ENCODE data around the gene STPG1.
A peak's percentile ranks its signal among the peaks of the same experiment; 100 is the strongest.
"Not testable (repeated sequence)": the region's sequence is repeated elsewhere in the genome, so short reads cannot be mapped to it uniquely, and the experiment has no call there.

Gene STPG1, protein sequence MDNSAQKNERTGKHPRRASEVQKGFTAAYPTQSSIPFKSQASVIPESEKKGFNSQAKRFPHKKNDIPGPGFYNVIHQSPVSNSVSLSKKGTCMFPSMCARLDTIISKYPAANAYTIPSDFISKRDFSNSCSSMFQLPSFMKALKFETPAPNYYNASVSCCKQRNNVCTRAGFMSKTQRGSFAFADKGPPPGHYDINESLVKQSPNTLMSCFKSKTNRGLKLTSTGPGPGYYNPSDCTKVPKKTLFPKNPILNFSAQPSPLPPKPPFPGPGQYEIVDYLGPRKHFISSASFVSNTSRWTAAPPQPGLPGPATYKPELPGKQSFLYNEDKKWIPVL

DNA sequence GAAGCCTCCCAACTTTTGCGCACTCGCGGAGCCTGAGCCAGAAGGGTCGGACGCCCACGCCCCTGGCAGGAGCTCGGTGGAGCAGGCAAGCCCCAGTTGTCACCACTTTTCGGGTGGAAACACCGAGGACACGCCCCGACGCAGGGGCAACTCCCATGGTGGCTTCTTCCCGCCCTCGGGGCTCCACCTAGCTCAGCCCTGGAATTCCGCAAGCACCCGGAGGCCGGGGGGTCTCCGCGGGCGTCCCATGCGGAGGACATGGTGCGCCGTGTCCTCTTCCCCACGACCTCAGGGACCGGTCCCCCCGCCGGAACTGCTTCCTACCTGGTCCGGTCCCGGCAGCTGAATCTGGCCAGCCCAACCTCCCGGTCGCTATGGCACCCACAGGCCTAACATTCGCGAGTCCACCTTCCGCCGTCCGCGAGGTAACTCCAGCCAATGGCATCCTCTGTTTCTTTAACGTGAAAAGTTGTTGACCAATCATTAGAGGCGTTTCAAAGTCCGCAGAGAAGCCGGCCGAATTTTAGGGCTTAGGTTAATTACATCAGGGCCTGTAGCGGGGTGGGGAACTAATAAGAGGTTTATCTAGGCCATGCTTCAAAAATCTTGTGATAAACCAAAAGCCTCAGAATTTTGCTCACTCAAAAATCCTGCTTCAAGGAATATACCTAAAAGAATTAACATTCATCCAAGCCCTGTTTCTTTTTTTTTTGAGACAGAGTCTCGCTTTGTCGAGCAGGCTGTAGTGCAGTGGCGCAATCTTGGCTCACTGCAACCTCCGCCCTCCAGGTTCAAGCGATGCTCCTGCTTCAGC is at the start of gene STPG1:
Gene STPG1, minus strand, starts transcription at position 433 of the 814 bp plus-strand sequence. CDS start 12,394 bp downstream, outside the sequence.
- peak; percentile 92 for DNase-seq

DNA sequence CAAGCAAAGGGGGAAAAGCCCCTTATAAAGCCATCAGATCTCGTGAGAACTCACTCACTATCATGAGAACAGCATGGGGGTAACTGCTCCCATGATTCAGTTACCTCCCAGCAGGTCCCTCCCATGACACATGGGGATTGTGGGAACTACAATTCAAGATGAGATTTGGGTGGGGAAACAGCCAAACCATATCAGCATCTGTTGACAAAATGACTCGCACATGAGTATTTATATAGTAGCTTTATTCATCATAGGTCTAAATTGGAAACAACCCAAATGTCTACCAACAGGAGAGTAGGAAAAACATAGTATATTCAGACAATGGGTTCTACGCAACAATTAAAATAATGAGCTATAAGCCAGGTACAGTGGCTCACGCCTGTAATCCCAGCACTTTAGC is 48.5 kb upstream of the STPG1 start:
- not testable (repeated sequence) for DNase-seq

- DNase-seq: no peak
Measured at GRCh38 chr1:24459551-24460266, 46.1 kb upstream of the STPG1 start.

GRCh38 chr1:24457866-24458265 is 44.3 kb upstream of the STPG1 start:
- DNase-seq: no peak

- DNase-seq: no peak
Measured at GRCh38 chr1:24455272-24455671, 41.7 kb upstream of the STPG1 start.

DNA sequence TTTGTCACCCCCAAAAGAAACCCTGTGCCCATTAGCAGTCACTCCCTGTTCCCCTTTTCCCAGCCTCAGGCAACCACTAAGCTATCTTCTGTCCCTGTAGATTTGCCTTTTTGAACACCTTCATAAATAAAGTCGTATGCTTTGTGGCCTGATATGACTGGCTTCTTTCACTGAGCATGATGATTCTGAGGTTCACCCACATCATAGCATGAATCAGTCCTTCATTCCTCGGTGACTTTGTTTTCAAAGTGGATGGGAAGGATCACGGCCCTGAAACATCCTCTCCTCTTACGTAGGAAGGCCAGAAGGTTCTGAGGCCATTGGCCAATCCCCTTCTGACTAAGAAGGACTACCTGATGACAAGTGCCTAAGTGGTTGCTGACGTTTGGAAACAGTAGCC is 41.1 kb upstream of the STPG1 start:
- no peak for DNase-seq

DNA sequence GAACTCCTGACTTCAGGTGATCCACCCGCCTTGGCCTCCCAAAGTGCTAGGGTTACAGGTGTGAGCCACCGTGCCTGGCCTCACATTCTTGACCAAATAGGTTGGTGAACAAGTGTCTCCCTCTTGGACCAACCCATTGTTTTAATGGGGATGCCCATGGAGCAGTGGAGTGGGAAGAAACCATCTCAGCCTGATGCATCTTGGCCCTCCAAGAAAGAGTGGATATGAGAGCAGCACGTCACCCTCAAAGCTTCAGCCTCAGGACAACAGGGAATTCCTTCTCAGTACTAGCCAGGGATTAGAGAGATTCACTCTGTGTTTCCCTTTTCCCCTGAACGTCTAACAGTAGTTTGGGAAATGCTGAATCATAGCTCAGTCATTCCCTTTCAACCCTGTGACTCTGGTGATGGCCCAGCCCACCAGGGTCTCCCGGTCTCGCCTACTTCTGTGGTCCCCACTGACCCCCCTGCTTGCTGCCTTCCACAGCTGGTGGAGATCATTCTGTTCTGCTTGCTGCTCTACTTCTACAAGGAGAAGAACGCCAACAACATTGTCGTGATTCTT is 39.4 kb upstream of the STPG1 start:
- DNase-seq: no peak

- DNase-seq: no peak
Measured at GRCh38 chr1:24451746-24452145, 38.2 kb upstream of the STPG1 start.

GRCh38 chr1:24450857-24451397 is 37.3 kb upstream of the STPG1 start:
- DNase-seq: no peak

- no peak for DNase-seq
Measured at GRCh38 chr1:24450316-24450715, 36.7 kb upstream of the STPG1 start.

DNA sequence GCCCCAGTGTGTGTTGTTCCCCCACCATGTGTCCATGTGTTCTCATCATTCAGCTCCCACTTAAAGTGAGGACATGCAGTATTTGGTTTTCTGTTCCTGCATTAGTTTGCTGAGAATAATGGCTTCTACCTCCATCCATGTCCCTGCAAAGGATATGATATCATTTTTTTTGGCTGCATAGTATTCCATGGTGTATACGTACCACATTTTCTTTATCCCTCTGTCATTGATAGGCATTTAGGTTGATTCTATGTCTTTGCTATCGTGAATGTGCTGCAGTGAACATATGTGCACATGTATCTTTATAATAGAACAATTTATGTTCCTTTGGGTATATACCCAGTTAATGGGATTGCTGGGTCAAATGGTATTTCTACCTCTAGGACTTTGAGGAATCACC is 32.9 kb upstream of the STPG1 start:
- not testable (repeated sequence) for DNase-seq

GRCh38 chr1:24443241-24443656 is 29.7 kb upstream of the STPG1 start:
- DNase-seq: no peak

DNA sequence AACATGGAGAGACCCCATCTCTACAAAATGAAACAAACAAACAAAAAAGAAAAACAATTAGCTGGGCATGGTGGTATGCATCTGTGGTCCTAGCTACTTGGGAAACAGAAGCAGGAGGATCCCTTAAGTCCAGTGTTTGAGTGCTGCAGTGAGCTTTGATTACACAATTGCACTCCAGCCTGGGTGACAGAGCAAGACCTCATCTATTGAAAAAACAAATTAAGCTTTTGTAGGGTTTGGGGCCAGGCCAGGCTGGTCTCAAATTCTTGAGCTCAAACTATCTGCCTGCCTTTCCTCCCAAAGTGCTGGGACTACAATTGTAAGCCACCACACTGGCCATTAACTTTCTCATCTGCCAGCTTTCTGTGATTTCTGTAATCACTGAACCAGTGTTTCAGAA is 29.2 kb upstream of the STPG1 start:
- DNase-seq: no peak

- no peak for DNase-seq
Measured at GRCh38 chr1:24441996-24442668, 28.6 kb upstream of the STPG1 start.

GRCh38 chr1:24441480-24441879 is 27.9 kb upstream of the STPG1 start:
- no peak for DNase-seq

DNA sequence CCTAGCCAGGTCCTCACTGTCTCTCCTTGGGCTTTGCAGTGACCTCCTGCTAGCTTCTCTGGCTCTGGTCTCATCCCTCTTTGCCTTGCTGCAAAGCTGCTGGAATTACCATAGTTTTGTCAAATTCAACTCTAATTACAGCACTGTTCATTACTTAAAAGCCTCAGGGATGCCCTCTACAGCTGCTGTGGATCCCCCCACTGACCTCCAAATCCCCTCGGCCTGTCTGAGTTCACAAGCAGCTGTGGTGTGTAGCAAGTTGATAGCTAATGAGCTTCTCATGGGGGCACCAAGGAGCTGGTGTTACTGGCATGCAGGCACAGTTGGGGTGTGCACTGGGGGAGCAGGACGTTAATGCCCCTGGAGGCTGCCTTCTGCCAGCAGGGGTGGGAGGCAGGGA is 26.9 kb upstream of the STPG1 start:
- DNase-seq: no peak

GRCh38 chr1:24438423-24438901 is 24.9 kb upstream of the STPG1 start:
- DNase-seq: no peak

- DNase-seq: no peak
Measured at GRCh38 chr1:24437631-24438396, 24.2 kb upstream of the STPG1 start.

DNA sequence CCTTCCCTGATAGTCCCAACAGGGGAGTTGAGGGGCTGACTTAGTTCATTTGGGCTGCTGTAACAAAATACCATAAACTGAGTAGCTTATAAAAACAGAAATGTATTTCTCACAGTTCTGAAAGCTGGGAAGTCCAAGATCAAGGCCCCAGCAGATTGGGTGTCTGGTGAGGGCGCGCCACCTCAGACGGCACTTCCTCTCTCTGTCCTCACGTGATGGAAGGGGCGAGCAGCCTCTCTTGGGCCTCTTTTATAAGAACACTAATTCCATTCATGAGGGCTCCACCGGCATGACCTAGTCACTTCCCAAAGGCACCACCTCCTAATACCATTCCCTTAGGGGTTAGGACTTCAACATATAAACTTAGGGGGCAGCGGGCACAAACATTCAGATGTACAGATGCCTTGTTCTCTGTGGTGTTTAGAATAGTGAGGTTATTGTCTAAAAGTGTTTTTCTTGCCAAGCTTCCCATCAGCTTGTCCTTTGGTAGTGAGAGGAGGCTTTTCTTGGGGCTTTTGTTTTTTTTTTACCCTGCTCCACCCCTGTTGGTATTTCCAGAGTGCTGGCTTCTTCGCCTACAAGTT is 22.3 kb upstream of the STPG1 start:
- DNase-seq: no peak

DNA sequence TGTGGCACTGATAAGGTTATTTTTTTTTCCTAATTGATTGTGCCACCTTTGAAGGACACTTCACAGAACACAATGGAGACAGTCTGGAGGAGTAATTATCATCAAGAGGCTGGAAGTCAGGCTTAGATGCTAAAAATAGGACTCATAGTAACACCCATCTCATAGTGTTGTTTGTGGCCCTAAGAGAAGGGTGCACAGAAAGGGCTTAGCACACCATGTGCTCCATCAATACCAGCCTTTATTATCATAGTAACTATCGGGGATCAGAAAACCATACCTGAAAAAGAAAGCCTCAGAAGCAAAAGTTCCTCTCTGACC is 13.9 kb upstream of the STPG1 start:
- no peak for DNase-seq

All from activated CD4-positive, alpha-beta T cell treated with anti-CD3 and anti-CD28 coated beads, Interleukin-2, Interleukin-6, amounts not matched to agents 100 ng/mL and 50 ng/mL, durations not matched to agents 16 hours and 8 hours (primary cell).